ENCODE measurements around the gene EVPL.
"Not testable (repeated sequence)": the region's sequence is repeated elsewhere in the genome, so short reads cannot be mapped to it uniquely, and the experiment has no call there.

The EVPL gene

DNA sequence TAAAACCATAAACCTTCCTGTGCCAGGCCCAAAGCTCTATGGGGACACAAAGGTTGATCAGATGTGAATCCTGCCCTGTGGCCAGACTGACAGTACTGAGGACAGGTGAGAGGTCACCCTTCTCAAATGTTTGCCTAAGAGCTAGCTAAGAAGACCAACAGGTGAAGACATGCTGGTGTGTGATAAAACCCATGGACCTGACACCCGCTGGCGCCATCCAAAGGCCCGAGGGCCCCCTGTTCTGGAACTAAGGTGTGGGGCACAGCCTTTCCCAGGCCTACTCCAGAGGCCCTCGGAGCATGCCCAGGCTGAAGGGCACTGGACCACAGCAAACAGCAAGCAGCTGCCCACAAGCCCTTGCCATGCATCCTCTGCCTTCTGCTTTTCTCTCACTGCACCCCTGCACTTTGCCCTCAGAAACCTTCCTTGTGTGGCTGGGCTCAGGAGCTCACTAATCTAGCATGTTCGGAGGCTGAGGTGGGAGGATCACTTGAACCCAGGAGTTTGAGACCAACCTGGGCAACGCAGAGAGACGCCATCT, 31.7 kb downstream of the EVPL start:
- DNase-seq, result no peak

DNA sequence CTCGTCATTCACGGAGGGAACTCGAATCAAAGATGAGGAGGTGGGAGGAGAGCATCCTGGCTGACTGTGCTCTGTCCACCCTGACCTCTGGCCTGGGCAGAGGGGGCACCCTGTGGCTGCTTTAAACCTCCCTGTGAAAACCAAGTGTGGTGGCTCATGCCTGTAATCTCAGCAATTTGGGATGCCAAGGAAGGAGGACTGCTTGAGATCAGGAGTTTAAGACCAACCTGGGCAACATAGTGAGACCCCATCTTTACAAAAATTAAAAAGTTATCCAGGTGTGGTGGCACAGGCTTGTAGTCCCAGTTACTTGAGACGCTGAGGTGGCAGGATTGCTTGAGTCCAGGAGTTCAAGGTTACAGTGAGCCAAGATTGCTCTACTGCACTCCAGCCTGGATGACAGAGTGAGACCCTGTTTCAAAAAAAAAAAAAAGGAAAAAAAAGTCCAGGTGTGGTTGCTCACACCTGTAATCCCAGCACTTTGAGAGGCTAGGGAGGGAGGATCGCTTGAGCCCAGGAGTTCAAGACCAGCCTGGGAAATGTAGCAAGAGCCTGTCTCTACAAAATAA, 32.2 kb downstream of the EVPL start:
- no peak for DNase-seq

- DNase-seq, result no peak
Observed at GRCh38 chr17:75991396-75991795, 35.7 kb downstream of the EVPL start.

DNA sequence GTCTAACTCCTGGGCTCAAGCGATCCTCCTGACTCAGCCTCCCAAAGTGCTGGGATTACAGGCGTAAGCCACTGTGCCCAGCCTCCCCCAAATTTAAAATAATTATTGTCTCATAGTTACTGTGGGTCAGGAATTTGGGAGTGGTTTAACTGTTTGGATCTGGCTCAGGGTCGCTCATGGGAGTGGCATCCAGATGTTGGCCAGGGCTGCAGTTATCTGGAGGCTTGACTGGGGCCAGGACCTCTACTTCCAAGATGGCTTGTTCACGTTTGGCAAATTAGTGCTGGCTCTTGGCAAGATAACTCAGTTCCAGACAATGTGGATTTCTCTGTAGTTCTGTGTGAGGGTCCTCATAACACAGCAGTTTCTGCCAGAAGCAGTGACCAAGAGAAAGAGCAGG, 40.1 kb downstream of the EVPL start:
- no peak for DNase-seq

DNA sequence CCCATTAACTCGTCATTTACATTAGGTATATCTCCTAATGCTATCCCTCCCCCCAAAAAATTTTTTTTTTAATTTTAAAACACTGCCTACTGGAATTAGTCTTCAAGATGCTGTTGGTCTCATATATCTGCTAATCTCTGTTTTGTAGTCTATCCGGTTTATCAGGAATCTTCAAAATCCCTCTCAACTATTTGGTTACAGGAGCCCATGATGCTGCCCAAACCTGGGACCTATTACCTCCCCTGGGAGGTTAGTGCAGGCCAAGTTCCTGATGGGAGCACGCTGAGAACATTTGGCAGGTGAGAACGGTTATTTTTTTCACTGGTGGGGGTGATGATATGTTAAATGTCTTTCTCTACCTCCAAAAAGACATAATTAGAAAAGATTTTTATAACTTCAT, 41.1 kb downstream of the EVPL start:
- DNase-seq, result no peak

- no peak for DNase-seq
Observed at GRCh38 chr17:75983501-75984181, 43.5 kb downstream of the EVPL start.

GRCh38 chr17:75981019-75981615, 46.0 kb downstream of the EVPL start:
- DNase-seq, result peak; percentile 23

GRCh38 chr17:75980188-75981018, 46.7 kb downstream of the EVPL start:
- no peak for DNase-seq

DNA sequence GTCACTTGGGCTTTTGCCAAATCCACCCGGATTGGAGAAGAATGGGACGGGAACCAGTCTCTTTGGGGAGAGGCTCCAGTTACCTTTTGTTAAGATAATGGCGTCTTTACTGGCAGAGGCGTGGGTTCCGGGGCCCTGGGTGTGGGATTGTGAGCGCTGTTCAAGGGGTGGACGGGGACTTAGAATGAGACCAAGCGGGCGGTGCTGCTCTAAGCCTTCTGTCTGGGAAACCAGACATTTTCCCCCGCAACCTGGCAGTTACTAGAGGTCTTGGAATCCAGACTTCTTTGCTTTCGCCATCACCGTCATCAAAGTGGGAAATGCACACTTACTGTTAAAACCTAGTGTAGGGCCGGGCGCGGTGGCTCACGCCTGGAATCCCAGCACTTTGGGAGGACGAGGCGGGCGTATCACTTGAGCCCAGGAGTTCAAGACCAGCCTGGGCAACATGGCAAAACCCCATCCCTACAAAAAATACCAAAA, 47.4 kb downstream of the EVPL start:
- no peak for DNase-seq

DNA sequence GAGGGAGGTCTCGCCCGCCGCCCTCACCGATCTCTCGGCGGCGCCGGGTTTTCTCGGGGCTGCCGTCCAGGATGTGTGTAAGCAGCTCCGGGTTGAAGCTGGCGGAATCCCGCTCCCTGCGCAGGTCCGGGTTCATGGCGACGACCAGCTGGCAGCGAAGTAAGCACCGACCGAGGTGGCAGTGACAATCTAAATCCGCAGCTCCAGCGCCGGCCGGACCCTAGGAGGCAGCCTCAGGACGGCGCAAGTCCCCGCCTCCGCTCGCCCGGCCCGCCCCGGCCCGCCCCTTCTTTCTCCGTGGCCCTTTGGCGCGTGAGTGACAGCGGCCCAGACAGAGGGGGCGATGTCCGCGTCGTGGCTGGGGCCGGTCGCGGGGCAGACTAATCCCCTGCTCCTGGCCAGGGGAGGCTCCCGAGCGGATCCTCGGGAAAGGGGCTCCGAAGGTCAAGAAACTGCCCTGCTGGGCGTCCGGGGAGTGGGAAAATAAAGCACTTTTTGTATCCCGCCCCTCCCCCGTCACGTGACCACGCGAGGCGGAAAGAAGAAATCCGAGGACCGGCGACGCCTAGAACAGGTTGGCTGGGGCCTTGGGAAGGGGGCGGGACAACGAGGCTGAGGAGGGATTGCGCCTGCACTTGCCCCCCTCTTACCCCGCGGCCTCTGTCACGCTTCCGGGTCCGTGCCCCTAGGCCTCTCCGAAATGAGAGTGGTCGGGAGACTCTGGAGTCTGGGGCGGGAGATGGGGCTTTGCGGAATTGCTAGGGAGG, 48.0 kb downstream of the EVPL start, which contains the start of the genes ACOX1 and TEN1:
Gene ACOX1, minus strand, starts transcription at position 229 of the 767 bp plus-strand sequence. Its CDS starts 93 bp downstream, at position 136.
Gene TEN1, plus strand, starts transcription at position 303 of the 767 bp plus-strand sequence. CDS start 6,953 bp downstream, outside the sequence.
- peak; percentile 98 for DNase-seq

DNA sequence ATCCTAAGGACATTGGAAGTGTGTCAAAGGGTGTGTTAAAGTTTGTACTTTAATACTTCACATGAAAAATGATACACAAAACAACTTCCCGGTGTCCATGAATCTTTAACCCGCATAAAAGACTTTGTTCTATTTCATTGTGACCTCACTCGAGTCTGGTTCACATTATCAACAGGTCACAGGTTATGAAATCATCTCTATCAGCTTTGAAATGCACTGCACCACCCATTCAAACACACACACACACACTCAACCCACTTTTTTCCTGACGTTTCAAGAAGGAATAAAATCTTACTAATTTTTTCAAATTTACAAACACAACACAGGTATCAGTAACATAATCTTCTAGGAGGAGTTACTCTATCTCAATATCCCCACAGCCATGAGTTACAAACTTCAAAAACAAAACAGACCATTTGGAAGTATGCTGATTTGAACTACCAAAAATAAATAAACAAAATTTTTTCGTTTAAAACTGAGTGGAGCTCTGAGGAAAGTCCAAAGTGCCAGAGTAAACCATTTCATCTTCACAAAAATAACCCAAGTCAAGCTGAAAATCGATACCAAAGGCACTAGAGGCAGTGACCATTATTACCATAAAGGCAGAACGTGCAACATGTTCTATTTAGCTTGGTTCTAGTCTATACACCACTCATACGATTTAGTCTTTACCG, 50.8 kb downstream of the EVPL start:
- no peak for DNase-seq

GRCh38 chr17:75975757-75976174, 51.3 kb downstream of the EVPL start:
- DNase-seq, result no peak

- not testable (repeated sequence) for DNase-seq
Observed at GRCh38 chr17:75975187-75975586, 51.9 kb downstream of the EVPL start.

DNA sequence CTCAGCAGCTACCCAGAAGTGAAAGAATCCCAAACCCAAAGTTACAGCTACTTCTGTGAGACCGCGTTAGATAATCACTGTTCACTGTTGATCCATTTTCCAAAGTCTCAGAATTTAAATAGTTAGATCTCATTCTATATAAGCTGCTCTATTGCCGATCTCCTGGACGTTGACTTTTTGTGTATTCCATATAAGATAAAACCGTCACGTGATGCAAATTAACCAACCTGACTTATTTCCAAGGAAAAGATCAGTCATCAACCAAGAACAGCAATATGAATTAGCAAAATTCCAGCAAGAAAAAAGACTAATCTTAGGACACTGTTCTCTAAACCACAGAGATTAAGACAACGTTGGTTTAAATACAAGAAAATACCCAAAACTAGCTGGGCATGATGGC, 56.5 kb downstream of the EVPL start:
- no peak for DNase-seq

DNA sequence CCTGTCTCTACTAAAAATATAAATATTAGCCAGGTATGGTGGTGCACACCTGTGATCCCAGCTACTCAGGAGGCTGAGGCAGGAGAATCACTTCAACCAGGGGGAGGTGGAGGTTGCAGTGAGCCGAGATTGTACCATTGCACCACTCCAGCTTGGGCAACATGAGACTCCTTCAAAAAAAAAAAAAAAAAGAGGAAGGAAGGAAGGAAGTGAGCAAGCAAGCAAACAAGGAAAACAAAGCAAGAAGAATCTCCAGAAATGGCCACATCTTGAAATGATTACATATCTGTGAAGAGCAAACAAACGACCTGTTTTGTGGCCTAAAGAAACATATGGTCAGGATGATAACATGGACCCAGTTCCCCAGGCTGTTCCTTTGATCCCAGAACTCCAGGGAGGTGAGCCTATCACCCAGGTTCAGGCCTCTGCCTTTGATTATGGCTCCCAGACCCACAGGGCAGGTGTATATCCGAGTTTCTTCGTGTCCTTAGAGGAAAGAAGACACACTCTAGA, 57.0 kb downstream of the EVPL start:
- no peak for DNase-seq

DNA sequence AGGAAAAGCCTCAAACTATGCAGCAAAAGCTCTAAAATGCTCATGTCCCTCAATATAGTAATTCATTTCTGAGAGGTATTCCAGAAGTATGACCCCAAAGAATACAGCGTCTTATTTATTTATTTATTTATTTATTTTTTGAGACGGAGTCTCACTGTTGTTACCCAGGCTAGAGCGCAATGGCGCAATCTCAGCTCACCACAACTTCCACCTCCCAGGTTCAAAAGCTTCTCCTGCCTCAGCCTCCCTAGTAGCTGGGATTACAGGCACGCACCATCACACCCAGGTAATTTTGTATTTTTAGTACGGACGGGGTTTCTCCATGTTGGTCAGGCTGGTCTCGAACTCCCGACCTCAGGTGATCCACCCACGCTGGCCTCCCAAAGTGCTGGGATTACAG, 58.1 kb downstream of the EVPL start:
- not testable (repeated sequence) for DNase-seq

GRCh38 chr17:75965468-75965867, 61.6 kb downstream of the EVPL start:
- DNase-seq, result no peak

GRCh38 chr17:75959839-75960511, 67.1 kb downstream of the EVPL start:
- no peak for DNase-seq

DNA sequence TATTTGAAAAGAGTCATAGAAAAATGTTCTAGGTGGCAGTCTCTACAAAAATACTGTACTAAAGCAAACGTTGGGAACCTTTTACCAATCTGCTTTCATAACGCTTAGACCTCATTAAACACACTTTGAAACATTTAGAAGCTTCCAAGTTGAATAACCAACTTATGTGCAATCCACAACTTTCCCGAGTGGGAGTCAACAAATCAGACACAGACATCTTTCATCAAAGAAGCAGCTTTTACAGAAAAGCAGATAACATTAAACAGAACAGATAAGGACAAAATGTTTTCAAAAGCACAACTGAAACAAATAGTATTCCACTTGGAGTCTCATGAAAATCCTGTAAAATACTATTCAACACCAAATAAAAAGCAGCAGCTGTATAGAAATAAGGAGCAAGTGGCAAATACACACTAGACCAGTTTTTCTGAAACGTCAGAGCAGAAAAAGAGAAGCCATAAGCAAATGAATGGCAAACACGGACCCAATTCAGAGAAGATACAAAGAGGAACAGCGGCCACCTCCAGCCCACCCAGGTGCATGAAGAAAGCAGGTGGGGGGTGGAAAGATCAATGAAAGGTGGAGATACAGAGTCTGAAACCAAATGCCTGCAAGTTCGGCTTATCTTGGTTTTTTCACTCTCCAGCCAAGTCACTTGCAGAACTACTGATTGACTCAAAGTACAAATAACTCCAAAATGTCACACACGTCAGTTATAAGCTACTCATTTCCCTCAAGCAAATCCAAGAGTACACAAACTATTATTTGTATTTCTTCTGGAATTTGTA, 67.9 kb downstream of the EVPL start:
- no peak for DNase-seq

All from SHP77 treated with DMSO at 0.1 percent for 48 hours (cell line).